ENCODE data around the gene IFT20. TPM values are rescaled to one million over a fixed set of nuclear protein-coding genes. Genes with fewer than 3 reads are reported as not detected.
"Not testable (repeated sequence)": the region's sequence is repeated elsewhere in the genome, so short reads cannot be mapped to it uniquely, and the experiment has no call there.

IFT20 gene
- polyA plus RNA-seq, 4 donors, result 52.7 to 61.2 (median 57.5) TPM

GRCh38 chr17:28317099-28317965 lies 17.9 kb downstream of the IFT20 start:
- no peak for DNase-seq (ENCODE audit: low read depth in 4 of 4, low spot score in 2 of 4)

- DNase-seq (ENCODE audit: low read depth in 4 of 4, low spot score in 2 of 4), result no peak
Measured at GRCh38 chr17:28315846-28316705, 19.2 kb downstream of the IFT20 start.

DNA sequence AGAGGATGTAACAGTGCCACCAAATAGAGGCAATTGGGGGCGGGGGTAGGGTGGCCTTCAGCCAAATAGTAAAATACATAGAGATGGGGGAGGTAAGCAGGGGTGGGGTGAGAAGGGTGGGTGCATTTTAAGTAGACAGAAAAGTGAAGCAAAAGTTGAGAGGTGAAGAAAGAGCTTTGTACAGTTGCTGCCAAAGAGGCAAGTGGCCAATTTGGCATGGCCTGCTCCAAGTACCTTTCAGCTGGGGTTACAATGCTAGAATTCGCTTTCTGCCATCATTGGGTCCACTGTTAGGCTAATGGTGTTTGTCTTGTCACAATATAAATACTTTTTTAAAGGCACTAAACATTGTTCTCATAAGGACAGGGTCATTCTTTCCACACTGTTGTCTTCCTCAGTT lies 21.4 kb downstream of the IFT20 start:
- DNase-seq (ENCODE audit: low read depth in 4 of 4, low spot score in 2 of 4), result no peak

DNA sequence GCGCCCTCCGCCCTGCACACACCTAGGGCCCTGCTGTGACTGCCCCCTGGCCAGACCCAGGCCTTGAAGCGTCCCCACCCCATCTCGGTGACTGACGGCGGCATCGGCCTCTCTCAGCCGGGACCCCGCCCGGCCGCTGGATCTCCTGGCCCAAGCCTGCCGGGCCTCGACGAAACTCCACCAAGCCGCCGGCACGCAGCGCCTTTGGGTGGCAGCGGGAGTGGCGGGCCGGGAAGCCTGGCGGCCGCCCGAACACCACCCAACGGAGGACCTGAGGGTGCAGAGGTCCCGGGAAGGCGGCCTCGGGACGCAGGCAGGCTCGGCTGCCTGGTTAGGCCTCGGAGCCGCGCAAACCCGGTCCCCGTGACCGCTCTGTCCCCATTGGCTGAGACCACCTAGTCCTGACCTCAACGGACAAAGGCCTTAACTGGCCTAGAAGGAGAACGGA lies 28.3 kb downstream of the IFT20 start:
- DNase-seq (ENCODE audit: low read depth in 4 of 4, low spot score in 2 of 4), result no peak

DNA sequence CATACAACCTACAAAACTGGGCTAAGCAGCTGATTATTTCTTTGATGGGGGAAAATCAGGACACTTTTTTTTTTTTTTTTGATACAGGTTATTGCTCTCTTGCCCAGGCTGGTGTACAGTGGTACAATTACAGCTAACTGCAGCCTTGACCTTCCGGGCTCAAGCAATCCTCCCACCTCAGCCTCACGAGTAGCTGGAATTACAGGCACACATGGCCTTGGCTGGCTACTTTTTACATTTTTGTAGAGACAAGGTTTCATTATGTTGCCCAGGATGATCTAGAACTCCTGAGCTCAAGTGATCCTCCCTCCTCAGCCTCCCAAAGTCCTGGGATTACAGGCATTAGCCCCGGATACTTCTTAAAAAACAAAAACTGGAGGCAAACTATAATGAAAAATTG lies 36.8 kb downstream of the IFT20 start:
- DNase-seq (ENCODE audit: low read depth in 4 of 4, low spot score in 2 of 4), result no peak

DNA sequence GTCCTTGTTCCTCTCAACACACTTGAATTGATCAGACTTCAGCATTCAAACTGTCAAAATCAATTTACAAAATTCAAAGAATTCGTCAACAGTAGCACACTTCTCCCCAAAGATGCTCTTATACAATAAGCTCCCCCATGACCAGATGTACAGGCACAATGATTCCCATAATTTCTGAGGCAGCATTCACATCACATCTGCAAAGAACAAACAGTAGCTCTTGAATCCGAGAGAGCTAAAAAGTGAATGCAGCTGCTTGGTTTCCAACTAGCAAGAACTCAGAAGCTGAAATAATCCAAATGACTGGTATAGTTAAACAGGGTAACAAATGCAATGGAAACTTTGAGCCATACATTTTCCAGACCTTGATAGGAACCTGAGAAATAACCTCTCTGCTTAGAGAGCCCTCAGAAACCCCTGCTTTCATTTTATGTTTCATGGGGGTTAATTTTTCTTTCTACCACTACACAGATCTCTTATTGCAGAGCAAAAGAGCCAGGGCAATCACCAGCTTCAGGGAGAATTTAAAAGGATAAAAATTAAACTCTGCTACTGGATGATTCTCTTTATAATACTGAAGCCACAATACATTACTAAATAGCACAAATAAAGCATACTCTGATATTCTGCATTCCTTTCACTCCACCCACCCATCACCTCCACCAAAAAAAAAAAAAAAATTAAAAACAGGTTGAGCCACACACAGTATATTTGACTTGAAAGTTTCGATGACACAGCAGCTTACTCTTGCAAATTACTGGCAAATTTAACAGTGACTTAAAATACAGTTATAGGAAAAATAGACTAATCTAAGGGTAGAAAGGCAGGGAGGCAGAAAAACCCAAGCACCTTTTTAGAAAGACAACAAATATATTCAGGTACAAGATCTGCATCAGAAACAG lies 39.3 kb downstream of the IFT20 start:
- DNase-seq (ENCODE audit: low read depth in 4 of 4, low spot score in 2 of 4), result no peak

GRCh38 chr17:28293994-28294393 lies 41.3 kb downstream of the IFT20 start:
- no peak for DNase-seq (ENCODE audit: low read depth in 4 of 4, low spot score in 2 of 4)

DNA sequence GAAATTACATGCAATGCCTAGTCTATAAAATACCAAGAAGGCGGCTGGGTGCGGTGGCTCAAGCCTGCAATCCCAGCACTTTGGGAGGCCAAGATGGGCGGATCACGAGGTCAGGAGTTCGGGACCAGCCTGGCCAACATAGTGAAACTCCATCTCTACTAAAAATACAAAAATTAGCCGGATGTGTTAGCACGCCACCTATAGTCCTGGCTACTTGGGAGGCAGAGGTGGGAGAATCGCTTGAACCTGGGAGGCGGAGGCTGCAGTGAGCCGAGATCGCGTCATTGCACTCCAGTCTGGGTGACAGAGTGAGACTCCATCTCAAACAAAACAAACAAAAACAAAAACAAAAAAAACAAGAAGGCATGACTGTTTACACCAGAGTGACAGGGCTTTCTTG lies 42.4 kb downstream of the IFT20 start:
- DNase-seq (ENCODE audit: low read depth in 4 of 4, low spot score in 2 of 4), result not testable (repeated sequence)

DNA sequence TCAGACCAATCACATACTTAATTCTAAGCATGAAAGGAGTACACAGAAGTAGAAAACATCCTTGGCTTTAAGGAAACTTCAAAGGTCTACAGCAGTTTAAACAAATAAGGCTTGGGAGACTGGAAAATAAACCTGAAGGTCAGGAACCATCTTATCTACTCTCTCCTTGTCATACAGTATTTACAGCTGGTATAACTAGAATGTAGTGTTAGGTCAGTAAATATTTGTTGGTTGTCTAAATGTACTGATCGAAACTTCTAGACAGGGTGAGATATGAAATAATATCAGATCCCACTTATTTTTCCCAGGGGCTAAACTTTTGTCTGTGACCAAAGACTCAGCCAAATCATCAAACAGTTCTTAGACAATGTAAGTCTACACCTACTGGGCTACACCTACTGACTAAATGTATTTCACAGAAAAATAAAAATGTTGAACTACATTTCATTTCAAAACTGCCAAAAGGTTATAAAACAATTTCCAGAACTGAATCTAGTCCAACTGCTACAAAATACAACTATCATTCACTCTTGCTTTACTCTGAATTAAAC lies 43.4 kb downstream of the IFT20 start:
- DNase-seq (ENCODE audit: low read depth in 4 of 4, low spot score in 2 of 4), result no peak

GRCh38 chr17:28290703-28291102 lies 44.6 kb downstream of the IFT20 start:
- no peak for DNase-seq (ENCODE audit: low read depth in 4 of 4, low spot score in 2 of 4)

DNA sequence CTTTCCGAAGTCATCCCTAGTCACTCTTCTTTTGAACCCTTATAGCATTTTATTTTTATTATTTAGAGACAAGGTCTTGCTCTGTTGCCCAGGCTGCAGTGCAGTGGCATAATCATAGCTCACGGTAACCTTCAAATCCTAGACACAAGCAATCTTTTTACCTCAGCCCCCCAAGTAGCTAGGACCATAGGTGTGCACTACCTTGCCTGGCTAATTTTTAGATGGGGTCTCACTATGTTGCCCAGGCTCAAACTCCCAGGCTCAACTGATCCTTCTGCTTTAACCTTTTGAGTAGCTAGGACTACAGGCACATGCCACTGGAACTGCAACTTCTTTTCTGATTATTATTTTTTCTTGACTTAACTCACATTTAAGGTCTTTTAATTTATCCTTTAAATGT lies 49.3 kb downstream of the IFT20 start:
- DNase-seq (ENCODE audit: low read depth in 4 of 4, low spot score in 2 of 4), result no peak

DNA sequence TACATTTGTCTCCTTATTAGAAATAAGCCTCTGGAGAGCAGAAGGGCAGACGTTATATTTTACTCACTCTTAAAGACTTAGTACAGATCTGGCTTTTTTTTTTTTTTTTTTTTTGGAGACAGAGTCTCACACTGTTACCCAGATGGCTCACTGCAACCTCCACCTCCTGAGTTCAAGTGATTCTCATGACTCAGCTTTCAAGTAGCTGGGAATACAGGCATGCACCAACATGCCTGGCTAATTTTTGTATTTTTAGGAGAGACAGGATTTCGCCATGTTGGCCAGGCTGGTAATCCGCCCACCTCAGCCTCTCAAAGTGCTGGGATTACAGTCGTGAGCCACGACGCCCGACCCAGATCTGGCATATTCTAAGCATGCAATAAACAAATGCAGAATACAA lies 52.7 kb downstream of the IFT20 start:
- no peak for DNase-seq (ENCODE audit: low read depth in 4 of 4, low spot score in 2 of 4)

DNA sequence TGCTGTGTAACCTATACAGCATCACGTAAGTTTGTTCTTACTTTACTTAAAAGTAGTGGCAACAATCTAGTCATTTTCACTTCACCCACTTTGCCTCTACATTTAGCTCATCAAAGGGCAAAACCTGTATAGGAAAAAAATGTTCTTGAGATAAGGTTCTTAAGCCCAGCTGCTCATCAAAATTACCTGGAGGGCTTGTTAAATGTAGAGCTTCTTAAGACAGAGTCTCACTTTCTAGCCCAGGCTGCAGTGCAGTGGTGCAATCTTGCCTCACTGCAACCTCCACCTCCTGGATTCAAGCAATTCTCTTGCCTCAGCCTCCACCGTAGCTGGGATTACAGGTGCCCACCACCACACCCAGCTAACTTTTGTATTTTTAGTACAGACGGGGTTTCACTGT lies 54.4 kb downstream of the IFT20 start:
- no peak for DNase-seq (ENCODE audit: low read depth in 4 of 4, low spot score in 2 of 4)

- no peak for DNase-seq (ENCODE audit: low read depth in 4 of 4, low spot score in 2 of 4)
Measured at GRCh38 chr17:28279411-28279810, 55.9 kb downstream of the IFT20 start.

Other genes with a start within 250 kb of the IFT20 start
- gene TMEM97, start 16.3 kb downstream of the IFT20 start, polyA plus RNA-seq (ENCODE audit: insufficient read length in 4 of 4), result 10 to 100 TPM; 49.6 to 55.8 (median 51.5) TPM
- gene TNFAIP1, start 289 bp upstream of the IFT20 start, polyA plus RNA-seq (ENCODE audit: insufficient read length in 4 of 4), result 10 to 100 TPM; 41.0 to 42.9 (median 42.3) TPM
- 10 to 100 TPM; 82.9 to 97.9 (median 89.8) TPM for gene POLDIP2, start 22.1 kb upstream of the IFT20 start, polyA plus RNA-seq (ENCODE audit: insufficient read length in 4 of 4)
- not detected for gene SEBOX, start 29.7 kb upstream of the IFT20 start, polyA plus RNA-seq (ENCODE audit: insufficient read length in 4 of 4)
- 10 to 100 TPM in 3 of 4 donors, 1 to 10 TPM in 1; 9.2 to 39.3 (median 17.5) TPM for gene VTN, start 34.8 kb upstream of the IFT20 start, polyA plus RNA-seq (ENCODE audit: insufficient read length in 4 of 4)
- gene SARM1, start 36.2 kb upstream of the IFT20 start, polyA plus RNA-seq (ENCODE audit: insufficient read length in 4 of 4), result 10 to 100 TPM; 11.7 to 16.6 (median 15.0) TPM
- gene SLC46A1, start 70.7 kb upstream of the IFT20 start, polyA plus RNA-seq (ENCODE audit: insufficient read length in 4 of 4), result 10 to 100 TPM; 13.3 to 18.6 (median 13.4) TPM
- 10 to 100 TPM in 3 of 4 donors, 1 to 10 TPM in 1; 6.0 to 19.3 (median 14.6) TPM for gene SLC13A2, start 138.2 kb upstream of the IFT20 start, polyA plus RNA-seq (ENCODE audit: insufficient read length in 4 of 4)
- gene FOXN1, start 170.9 kb upstream of the IFT20 start, polyA plus RNA-seq (ENCODE audit: insufficient read length in 4 of 4), result under 1 TPM; 0.33 to 0.81 (median 0.56) TPM
- 10 to 100 TPM; 55.6 to 79.7 (median 65.4) TPM for gene UNC119, start 217.2 kb upstream of the IFT20 start, polyA plus RNA-seq (ENCODE audit: insufficient read length in 4 of 4)
- 100 to 1,000 TPM in 2 of 4 donors, 10 to 100 TPM in 2; 91.2 to 103 (median 95.8) TPM for gene PIGS, start 236.1 kb upstream of the IFT20 start, polyA plus RNA-seq (ENCODE audit: insufficient read length in 4 of 4)
- 10 to 100 TPM; 17.7 to 31.4 (median 24.6) TPM for gene ALDOC, start 241.4 kb upstream of the IFT20 start, polyA plus RNA-seq (ENCODE audit: insufficient read length in 4 of 4)